HepG2 (cell line): ENCODE measurements around the gene ZNF526. TPM values are rescaled to one million over a fixed set of nuclear protein-coding genes. Genes with fewer than 3 reads are reported as not detected.

Experiments used
- DZIP1 ChIP-seq: sonication (generic); formaldehyde crosslinking; IDR thresholded peaks from 2 replicates; pipeline ENCODE4 v1.5.0; 2020; ENCODE audit warnings: mild to moderate bottlenecking, missing genetic modification reagents
- PHB2 ChIP-seq: fragments of 450-650 bp; IDR thresholded peaks from 2 replicates; pipeline ENCODE4 v1.6.1; 2018; ENCODE audit not compliant: partially characterized antibody
- PHF8 ChIP-seq: sonication (generic); formaldehyde crosslinking; IDR thresholded peaks from 2 replicates; pipeline ENCODE4 v1.5.0; 2020; ENCODE audit warnings: missing genetic modification reagents
- PLSCR1 ChIP-seq: sonication (generic); formaldehyde crosslinking; IDR thresholded peaks from 2 replicates; pipeline ENCODE4 v1.5.0; 2020; ENCODE audit warnings: missing genetic modification reagents, mild to moderate bottlenecking, borderline replicate concordance
- U2AF1 ChIP-seq: fragments of 200-400 bp; formaldehyde crosslinking; optimal IDR thresholded peaks from 2 replicates; pipeline ENCODE3; 2017; ENCODE audit warnings: mild to moderate bottlenecking, low read depth, low read length
- YEATS2 ChIP-seq: sonication (generic); formaldehyde crosslinking; IDR thresholded peaks from 2 replicates; pipeline ENCODE4 v1.4.0; 2020; ENCODE audit warnings: missing genetic modification reagents, borderline replicate concordance
- YY1 ChIP-seq: IDR thresholded peaks from 2 replicates; pipeline ENCODE4 v1.6.1; 2011; ENCODE audit warnings: low read length, low read depth, moderate library complexity, mild to moderate bottlenecking; ENCODE audit not compliant: insufficient read depth, insufficient replicate concordance
- ZBTB39 ChIP-seq: sonication (generic); formaldehyde crosslinking; IDR thresholded peaks from 2 replicates; pipeline ENCODE4 v1.5.0; 2020; ENCODE audit warnings: missing genetic modification reagents
- ZFP1 ChIP-seq: IDR thresholded peaks from 2 replicates; pipeline ENCODE4 v1.6.1; 2016
- ZKSCAN1 ChIP-seq: fragments of 150-350 bp; IDR thresholded peaks from 2 replicates; pipeline ENCODE4 v1.6.1; 2014; ENCODE audit warnings: low read length
- ZNF17 ChIP-seq: sonication (generic); formaldehyde crosslinking; IDR thresholded peaks from 2 replicates; pipeline ENCODE4 v1.5.0; 2020; ENCODE audit warnings: mild to moderate bottlenecking, missing genetic modification reagents
- ZNF317 ChIP-seq: sonication (generic); formaldehyde crosslinking; IDR thresholded peaks from 2 replicates; pipeline ENCODE4 v1.5.0; 2020; ENCODE audit warnings: mild to moderate bottlenecking, missing genetic modification reagents
- ZNF383 ChIP-seq: sonication (generic); formaldehyde crosslinking; IDR thresholded peaks from 2 replicates; pipeline ENCODE4 v1.4.0; 2020; ENCODE audit warnings: missing genetic modification reagents, mild to moderate bottlenecking, borderline replicate concordance
- ZNF414 ChIP-seq: sonication (generic); formaldehyde crosslinking; IDR thresholded peaks from 2 replicates; pipeline ENCODE4 v1.5.0; 2020; ENCODE audit warnings: missing genetic modification reagents
- ZNF646 ChIP-seq: sonication (generic); formaldehyde crosslinking; IDR thresholded peaks from 2 replicates; pipeline ENCODE4 v1.9.0; 2021; ENCODE audit warnings: mild to moderate bottlenecking, missing genetic modification reagents
- ZNF768 ChIP-seq: sonication (generic); formaldehyde crosslinking; IDR thresholded peaks from 2 replicates; pipeline ENCODE4 v1.4.0; 2020; ENCODE audit warnings: missing genetic modification reagents
- polyA plus RNA-seq, 8 experiments: library from polyadenylated mRNA; depleted of rRNA in 3 of 8; stranded (reverse) in 7 of 8; unstranded in 1 of 8; fragments of >200 nt; fragmentation: Illumina TruSeq in 4 of 8; extraction: Trizol in 4 of 8; gene quantifications; 2 replicates each; pipeline versions ENCODE4 v1.2.1 to v1.2.3, GENCODE V29; 2011 to 2016; ENCODE audit warnings: low read depth in 4 of 8, missing spikeins in 1 of 8, mixed read lengths in 1 of 8; ENCODE audit not compliant: insufficient read depth in 1 of 8
- total RNA-seq, 5 experiments: library from RNA; depleted of rRNA; stranded (reverse); fragments of >200 nt; fragmentation: Illumina TruSeq; extraction: Trizol; gene quantifications; 2 replicates each; pipeline ENCODE4 v1.2.3, GENCODE V29; 2016; ENCODE audit warnings: low read depth in 1 of 5

ZNF526 gene
- total and polyA plus RNA-seq, 2 of the 13 experiments (the other 11 are each of a cell fraction or from before 2014, with no cell fraction given) = 3.3 to 8.4 TPM

- TF ChIP-seq YEATS2 (CRISPR knock-in tag) (0 out of 2 replicates have a peak, but pooled peaks have one; percentile 14), PHF8 (CRISPR knock-in tag) (peak; percentile 53), YY1 (peak; percentile 8), PLSCR1 (CRISPR knock-in tag) (no peak), DZIP1 (CRISPR knock-in tag) (no peak), ZBTB39 (CRISPR knock-in tag) (no peak), ZNF768 (CRISPR knock-in tag) (peak; percentile 34; the same call in 1 of the 2 replicates), ZNF317 (CRISPR knock-in tag) (no peak), PHB2 (no peak), ZNF383 (CRISPR knock-in tag) (no peak), ZNF646 (no peak), ZKSCAN1 (no peak), ZNF17 (no peak), ZFP1 (CRISPR knock-in tag) (no peak), ZNF414 (no peak), U2AF1 (peak; percentile 52)
These were observed 34.2 kb downstream of the ZNF526 start (continued) for GRCh38 chr19:42254089-42254849.
